Measurements from ENCODE around the gene WNT5A. TPM values are rescaled to one million over a fixed set of nuclear protein-coding genes. Genes with fewer than 3 reads are reported as not detected.

WNT5A gene
- total RNA-seq, 4 donors from 2014 or later = 8.7 to 16.1 (median 10.8) TPM

DNA sequence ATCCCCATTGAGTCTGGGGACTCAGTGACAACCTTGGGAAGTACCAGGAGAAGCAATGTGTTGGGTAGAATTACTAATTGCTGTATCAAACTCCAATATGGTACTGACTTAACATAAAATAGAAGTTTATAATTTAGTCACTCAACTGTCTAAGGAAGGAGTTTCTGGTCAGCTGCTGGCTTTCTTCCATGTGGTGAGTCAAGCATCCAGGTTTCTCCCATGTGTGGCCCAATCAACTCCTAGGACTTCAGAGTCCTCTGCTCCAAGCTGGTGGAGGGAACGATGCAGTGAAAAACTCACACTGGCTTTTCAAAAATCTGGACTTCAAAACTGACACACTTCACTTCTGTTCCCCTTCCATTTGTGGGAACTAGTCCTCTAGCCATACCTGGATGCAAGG lies 25.2 kb downstream of the WNT5A start:
- WGBS, 2 donors = 86 to 95% methylated on average over 1 of the region's 1 CpG
- DNase-seq (ENCODE audit: low spot score in 2 of 2) = no peak
- TF ChIP-seq CTCF (IDR thresholded peaks at IDR 0.05) = no peak
- TF ChIP-seq POLR2A (IDR thresholded peaks at IDR 0.05) = no peak
- intact Hi-C loops (cut with DNase I; ENCODE audit: low total_unique reads) = no loop called here
- H3K4me3 ChIP-seq (ENCODE audit: low read depth, poor library complexity, severe bottlenecking) = no peak overlapping the region

- no peak for DNase-seq (ENCODE audit: low spot score in 2 of 2)
- no peak for TF ChIP-seq POLR2A (IDR thresholded peaks at IDR 0.05)
- intact Hi-C loops (cut with DNase I; ENCODE audit: low total_unique reads) = no loop called here
- H3K4me3 ChIP-seq (ENCODE audit: low read depth, poor library complexity, severe bottlenecking) = no peak overlapping the region
Observed at GRCh38 chr3:55459838-55460237, 27.3 kb downstream of the WNT5A start.

GRCh38 chr3:55458181-55458790 lies 28.8 kb downstream of the WNT5A start:
- TF ChIP-seq CTCF (IDR thresholded peaks at IDR 0.05) (no peak), POLR2A (IDR thresholded peaks at IDR 0.05) (no peak)
- no peak overlapping the region for H3K4me3 ChIP-seq (ENCODE audit: low read depth, poor library complexity, severe bottlenecking)
- DNase-seq (ENCODE audit: low spot score in 2 of 2) = no peak
- 68 to 74% methylated on average over 5 of the region's 5 CpGs for WGBS, 2 donors
- intact Hi-C loops (cut with DNase I; ENCODE audit: low total_unique reads) = no loop called here

DNA sequence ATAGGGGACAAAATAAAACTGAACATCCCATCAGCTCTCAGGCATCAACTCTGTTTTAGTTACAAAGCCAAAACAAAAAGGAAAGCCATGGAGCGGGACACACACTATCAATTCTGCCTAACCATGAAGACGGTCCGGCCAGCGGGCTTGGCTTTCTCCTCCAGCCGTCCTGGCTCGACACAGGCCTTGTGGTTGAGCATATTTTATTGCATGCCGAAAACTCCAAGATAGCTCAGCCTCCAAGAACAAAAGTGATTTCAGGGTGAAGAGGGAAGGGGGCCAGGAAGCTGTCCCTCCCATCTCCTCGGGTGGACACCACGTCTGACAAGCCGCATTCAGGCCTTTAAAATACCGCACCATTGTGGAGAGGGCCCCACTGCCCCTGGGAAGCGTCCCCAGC lies 31.2 kb downstream of the WNT5A start:
- intact Hi-C loops (cut with DNase I; ENCODE audit: low total_unique reads) = no loop called here

DNA sequence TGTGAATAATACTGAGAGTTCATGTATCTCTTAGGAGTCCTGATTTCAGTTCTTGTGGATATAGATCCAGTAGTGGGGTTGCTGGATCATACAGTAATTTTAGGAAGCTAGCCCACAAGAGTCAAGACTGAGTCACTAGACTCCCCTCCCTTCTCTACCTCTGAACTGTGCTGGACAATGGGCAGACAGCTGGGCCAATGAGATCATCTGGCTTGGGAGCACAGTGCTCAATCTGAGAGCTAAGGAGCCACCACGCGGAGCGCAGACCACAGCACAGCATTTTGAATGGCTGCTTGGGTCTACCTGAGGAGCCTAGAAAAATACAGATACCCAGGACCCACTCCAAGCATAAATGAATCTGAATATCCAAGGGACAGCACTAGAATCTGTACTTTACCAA lies 32.5 kb downstream of the WNT5A start:
- intact Hi-C loops (cut with DNase I; ENCODE audit: low total_unique reads) = no loop called here
- TF ChIP-seq CTCF (IDR thresholded peaks at IDR 0.05) (no peak), POLR2A (IDR thresholded peaks at IDR 0.05) (no peak)
- H3K4me3 ChIP-seq (ENCODE audit: low read depth, poor library complexity, severe bottlenecking) = no peak overlapping the region
- WGBS, 2 donors = 95 to 96% methylated on average over 2 to 3 of the region's 3 CpGs
- no peak for DNase-seq (ENCODE audit: low spot score in 2 of 2)

More for the DNA sequence above, 31.2 kb downstream of the WNT5A start:
- TF ChIP-seq POLR2A (IDR thresholded peaks at IDR 0.05) (no peak), CTCF (IDR thresholded peaks at IDR 0.05) (no peak)
- WGBS, 2 donors = 89 to 90% methylated on average over 11 to 12 of the region's 12 CpGs
- no peak overlapping the region for H3K4me3 ChIP-seq (ENCODE audit: low read depth, poor library complexity, severe bottlenecking)
- DNase-seq (ENCODE audit: low spot score in 2 of 2) = no peak

DNA sequence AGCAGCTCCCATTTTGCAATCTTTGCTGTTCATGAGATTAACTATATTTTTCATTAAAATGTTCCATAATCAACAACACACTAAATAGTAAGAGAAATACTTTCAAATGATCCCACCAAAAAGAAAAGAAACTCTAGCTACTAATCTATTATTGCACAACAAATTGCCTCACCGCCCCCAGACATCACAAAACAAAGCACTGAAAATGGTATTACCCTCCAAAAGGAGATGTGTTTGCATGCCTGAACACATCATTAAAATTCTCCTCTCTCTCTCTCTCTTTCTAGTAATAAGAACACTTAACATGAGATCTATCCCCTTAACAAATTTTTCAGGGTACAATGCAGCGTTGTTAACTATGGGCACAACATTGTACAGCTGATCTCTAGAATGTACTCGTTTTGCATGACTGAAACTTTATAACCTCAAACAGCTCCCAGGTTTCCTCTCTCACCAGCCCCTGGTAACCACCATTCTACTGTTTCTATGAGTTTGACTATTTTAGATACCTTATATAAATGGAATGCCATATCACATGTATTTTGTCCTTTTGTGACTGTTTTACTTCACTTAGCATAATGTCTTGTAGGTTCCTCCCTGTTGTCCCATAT lies 33.1 kb downstream of the WNT5A start:
- 55 to 58% methylated on average over 3 of the region's 3 CpGs for WGBS, 2 donors
- no peak overlapping the region for H3K4me3 ChIP-seq (ENCODE audit: low read depth, poor library complexity, severe bottlenecking)
- TF ChIP-seq POLR2A (IDR thresholded peaks at IDR 0.05) = no peak
- no peak for TF ChIP-seq CTCF (IDR thresholded peaks at IDR 0.05)
- intact Hi-C loops (cut with DNase I; ENCODE audit: low total_unique reads) = no loop called here
- no peak for DNase-seq (ENCODE audit: low spot score in 2 of 2)

Data from lower leg skin (tissue), 4 donors.